Measurements from ENCODE around the gene SSTR3.
"Not testable (repeated sequence)": the region's sequence is repeated elsewhere in the genome, so short reads cannot be mapped to it uniquely, and the experiment has no call there.

The SSTR3 gene

GRCh38 chr22:37258005-37258752, 45.9 kb upstream of the SSTR3 start:
- CTCF ChIA-PET, result no interaction called here
- POLR2A ChIA-PET, result interaction anchor here (1.3 kb wide), 1 partner anchor 10 kb away, joined by 3 read pairs; no protein-coding TSS in a partner anchor
- TF ChIP-seq FOXA1 (IDR thresholded peaks at IDR 0.05), result no peak
- no peak for TF ChIP-seq L3MBTL2 (conservative IDR thresholded peaks at IDR 0.05)
- TF ChIP-seq TARDBP (IDR thresholded peaks at IDR 0.05), result no peak
- no peak for TF ChIP-seq ZNF384 (IDR thresholded peaks at IDR 0.05)
- no peak for TF ChIP-seq BHLHE40 (IDR thresholded peaks at IDR 0.05; ENCODE audit: borderline replicate concordance)
- DNase-seq (ENCODE audit: extremely low spot score), result no peak

- DNase-seq (ENCODE audit: extremely low spot score), result no peak
- TF ChIP-seq CTBP1 (IDR thresholded peaks at IDR 0.05; ENCODE audit: borderline replicate concordance) (no peak), ARNT (IDR thresholded peaks at IDR 0.05) (no peak), ELF4 (IDR thresholded peaks at IDR 0.05) (no peak), L3MBTL2 (conservative IDR thresholded peaks at IDR 0.05) (no peak), BHLHE40 (IDR thresholded peaks at IDR 0.05; ENCODE audit: borderline replicate concordance) (no peak)
- POLR2A ChIA-PET, result no interaction called here
- CTCF ChIA-PET, result no interaction called here
Measured at GRCh38 chr22:37256075-37256726, 43.9 kb upstream of the SSTR3 start.

GRCh38 chr22:37255558-37256006, 43.3 kb upstream of the SSTR3 start:
- DNase-seq (ENCODE audit: extremely low spot score), result no peak
- POLR2A ChIA-PET, result no interaction called here
- 0 out of 2 replicates have a peak, but pooled peaks have one; percentile 37 for TF ChIP-seq TARDBP (IDR thresholded peaks at IDR 0.05)
- TF ChIP-seq CTBP1 (IDR thresholded peaks at IDR 0.05; ENCODE audit: borderline replicate concordance), result peak; percentile 27; the same call in 1 of the 2 replicates
- TF ChIP-seq SP1 (IDR thresholded peaks at IDR 0.05), result no peak
- CTCF ChIA-PET, result no interaction called here

- TF ChIP-seq TARDBP (IDR thresholded peaks at IDR 0.05) (no peak), ELF4 (IDR thresholded peaks at IDR 0.05) (no peak), ZNF384 (IDR thresholded peaks at IDR 0.05) (no peak), SUZ12 (IDR thresholded peaks at IDR 0.05) (no peak)
- ChIA-PET CTCF (interaction anchor here (0.8 kb wide), 1 partner anchor 9 kb away, joined by 3 read pairs; no protein-coding TSS in a partner anchor), POLR2A (no interaction called here)
- DNase-seq (ENCODE audit: extremely low spot score), result no peak
Measured at GRCh38 chr22:37254867-37255233, 42.6 kb upstream of the SSTR3 start.

- ChIA-PET CTCF (interaction anchor here (0.8 kb wide), 1 partner anchor 8 kb away, joined by 3 read pairs; no protein-coding TSS in a partner anchor), POLR2A (no interaction called here)
- no peak for DNase-seq (ENCODE audit: extremely low spot score)
- no peak for TF ChIP-seq SUZ12 (IDR thresholded peaks at IDR 0.05)
- no peak for TF ChIP-seq ARNT (IDR thresholded peaks at IDR 0.05)
- no peak for TF ChIP-seq ZNF384 (IDR thresholded peaks at IDR 0.05)
Measured at GRCh38 chr22:37254209-37254866, 42.1 kb upstream of the SSTR3 start.

GRCh38 chr22:37253126-37253660, 40.9 kb upstream of the SSTR3 start:
- TF ChIP-seq ELF4 (IDR thresholded peaks at IDR 0.05), result no peak
- TF ChIP-seq ARNT (IDR thresholded peaks at IDR 0.05), result no peak
- no peak for TF ChIP-seq LEF1 (IDR thresholded peaks at IDR 0.05; ENCODE audit: borderline replicate concordance)
- no peak for TF ChIP-seq FOXA1 (IDR thresholded peaks at IDR 0.05)
- no peak for TF ChIP-seq CTBP1 (IDR thresholded peaks at IDR 0.05; ENCODE audit: borderline replicate concordance)
- TF ChIP-seq NFRKB (IDR thresholded peaks at IDR 0.05), result no peak
- TF ChIP-seq SP1 (IDR thresholded peaks at IDR 0.05), result no peak
- no peak for TF ChIP-seq ZNF384 (IDR thresholded peaks at IDR 0.05)
- TF ChIP-seq TARDBP (IDR thresholded peaks at IDR 0.05), result no peak
- no peak for TF ChIP-seq BHLHE40 (IDR thresholded peaks at IDR 0.05; ENCODE audit: borderline replicate concordance)
- no peak for DNase-seq (ENCODE audit: extremely low spot score)
- POLR2A ChIA-PET, result interaction anchor here (0.8 kb wide), 1 partner anchor 14 kb away, joined by 3 read pairs; no protein-coding TSS in a partner anchor
- CTCF ChIA-PET, result no interaction called here

- CTCF ChIA-PET, POLR2A ChIA-PET: not testable (repeated sequence)
Measured at GRCh38 chr22:37251836-37252235, 39.6 kb upstream of the SSTR3 start.

GRCh38 chr22:37249986-37250385, 37.7 kb upstream of the SSTR3 start:
- TF ChIP-seq FOXA1 (IDR thresholded peaks at IDR 0.05) (no peak), SP1 (IDR thresholded peaks at IDR 0.05) (no peak), CTBP1 (IDR thresholded peaks at IDR 0.05; ENCODE audit: borderline replicate concordance) (no peak), FOXM1 (IDR thresholded peaks at IDR 0.05; ENCODE audit: borderline replicate concordance) (no peak), LEF1 (IDR thresholded peaks at IDR 0.05; ENCODE audit: borderline replicate concordance) (no peak), BHLHE40 (IDR thresholded peaks at IDR 0.05; ENCODE audit: borderline replicate concordance) (no peak), FOXK2 (IDR thresholded peaks at IDR 0.05) (no peak), NFRKB (IDR thresholded peaks at IDR 0.05) (no peak), L3MBTL2 (conservative IDR thresholded peaks at IDR 0.05) (no peak), ELF4 (IDR thresholded peaks at IDR 0.05) (no peak), PKNOX1 (IDR thresholded peaks at IDR 0.05) (no peak)
- CTCF ChIA-PET, result no interaction called here
- POLR2A ChIA-PET, result no interaction called here
- DNase-seq (ENCODE audit: extremely low spot score), result no peak

More at GRCh38 chr22:37251836-37252235, 39.6 kb upstream of the SSTR3 start:
- DNase-seq (ENCODE audit: extremely low spot score), result not testable (repeated sequence)
